ENCODE data around the gene USF3.

- no peak for TF ChIP-seq CTCF (IDR thresholded peaks at IDR 0.05)
- TF ChIP-seq POLR2A (IDR thresholded peaks at IDR 0.05): no peak
Observed at GRCh38 chr3:113741086-113741485, 44.6 kb upstream of the USF3 start.

All from uterus (tissue), 2 donors.